Testis (tissue), 2 donors: ENCODE data around the gene SMTNL2.

Experiments
- POLR2A ChIP-seq: fragments of 450-650 bp; IDR thresholded peaks from one replicate; pipeline ENCODE4 v1.6.1; 2017; ENCODE audit warnings: antibody characterized with exemption, mild to moderate bottlenecking, moderate library complexity
- TF ChIP-seq, protein P1 (sequence below), 3 experiments: fragments of 450-650 bp in 2 of 3; fragments of 200-600 bp in 1 of 3; sonication (generic) in 1 of 3; IDR thresholded peaks; one replicate each; pipeline ENCODE4 v1.5.1; 2016 to 2019; ENCODE audit warnings: antibody characterized with exemption in 3 of 3, mild to moderate bottlenecking in 2 of 3, moderate library complexity in 1 of 3

- TF ChIP-seq, protein P1, sequence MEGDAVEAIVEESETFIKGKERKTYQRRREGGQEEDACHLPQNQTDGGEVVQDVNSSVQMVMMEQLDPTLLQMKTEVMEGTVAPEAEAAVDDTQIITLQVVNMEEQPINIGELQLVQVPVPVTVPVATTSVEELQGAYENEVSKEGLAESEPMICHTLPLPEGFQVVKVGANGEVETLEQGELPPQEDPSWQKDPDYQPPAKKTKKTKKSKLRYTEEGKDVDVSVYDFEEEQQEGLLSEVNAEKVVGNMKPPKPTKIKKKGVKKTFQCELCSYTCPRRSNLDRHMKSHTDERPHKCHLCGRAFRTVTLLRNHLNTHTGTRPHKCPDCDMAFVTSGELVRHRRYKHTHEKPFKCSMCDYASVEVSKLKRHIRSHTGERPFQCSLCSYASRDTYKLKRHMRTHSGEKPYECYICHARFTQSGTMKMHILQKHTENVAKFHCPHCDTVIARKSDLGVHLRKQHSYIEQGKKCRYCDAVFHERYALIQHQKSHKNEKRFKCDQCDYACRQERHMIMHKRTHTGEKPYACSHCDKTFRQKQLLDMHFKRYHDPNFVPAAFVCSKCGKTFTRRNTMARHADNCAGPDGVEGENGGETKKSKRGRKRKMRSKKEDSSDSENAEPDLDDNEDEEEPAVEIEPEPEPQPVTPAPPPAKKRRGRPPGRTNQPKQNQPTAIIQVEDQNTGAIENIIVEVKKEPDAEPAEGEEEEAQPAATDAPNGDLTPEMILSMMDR (IDR thresholded peaks at IDR 0.05) = no peak
- TF ChIP-seq POLR2A = no peak
Measured at GRCh38 chr17:4545217-4545951, 38.9 kb upstream of the SMTNL2 start.
